ENCODE results near the gene C1QTNF8.

Gene C1QTNF8

GRCh38 chr16:1077877-1078578, 18.0 kb downstream of the C1QTNF8 start:
- DNase-seq (no peak), ATAC-seq (no peak)

DNA sequence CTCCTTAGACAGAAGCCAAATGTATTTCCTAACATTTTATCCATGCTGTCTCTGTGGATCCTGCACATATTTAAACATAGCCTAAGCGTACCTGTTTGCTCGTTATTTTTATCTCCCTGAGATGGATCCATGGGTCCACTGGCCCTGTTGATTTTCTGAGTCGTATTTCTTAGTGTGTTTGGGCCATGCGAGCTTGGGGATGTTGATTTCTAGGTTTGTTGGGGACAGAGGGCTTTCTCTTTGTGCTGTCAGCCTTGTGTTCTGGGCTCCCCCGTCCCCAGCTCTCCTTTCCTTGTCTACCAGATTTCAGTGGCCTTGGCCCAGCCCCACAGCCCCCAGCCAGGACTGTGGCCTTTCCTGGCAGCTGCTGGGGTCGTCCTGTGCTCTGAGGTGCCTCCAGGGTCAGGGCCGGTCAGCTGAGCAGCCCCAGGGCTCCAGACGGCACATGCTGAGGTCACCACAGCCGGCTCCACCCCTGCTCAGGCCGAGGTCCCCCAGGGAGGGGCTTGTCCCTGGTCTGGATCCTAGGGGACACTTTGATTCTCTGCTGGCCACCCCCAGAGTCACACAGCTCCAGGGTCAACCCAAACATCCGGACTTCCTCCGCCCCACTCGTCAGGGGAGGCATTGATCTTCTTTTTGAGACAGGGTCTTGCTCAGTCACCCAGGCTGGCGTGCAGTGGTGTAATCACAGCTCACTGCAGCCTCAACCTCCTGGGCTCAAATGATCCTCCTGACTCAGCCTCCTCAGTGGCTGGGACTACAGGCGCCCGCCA, 19.1 kb downstream of the C1QTNF8 start:
- DNase-seq = no peak
- ATAC-seq = no peak

DNA sequence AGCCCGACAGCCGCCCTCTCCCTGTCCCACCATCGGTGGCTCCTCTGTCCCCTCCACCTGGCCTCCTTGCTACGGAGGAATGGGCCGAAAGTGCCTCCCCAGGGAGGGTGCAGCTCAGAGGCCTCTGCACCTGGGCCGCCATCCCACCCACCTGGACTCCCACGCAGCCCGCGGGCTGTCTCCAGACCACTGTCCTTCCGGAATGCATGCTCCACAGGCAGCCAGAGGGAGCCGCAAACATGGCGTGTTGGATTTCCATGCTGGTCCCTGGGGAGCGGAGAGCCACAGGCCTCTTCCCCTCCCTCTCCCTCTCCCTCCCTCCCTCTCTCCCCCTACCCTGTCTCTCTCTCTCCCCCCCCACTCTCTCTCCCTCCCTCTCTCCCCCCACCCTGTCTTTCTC, 20.5 kb downstream of the C1QTNF8 start:
- ATAC-seq (no peak), DNase-seq (no peak)

- DNase-seq (no peak), ATAC-seq (no peak)
These were observed 21.7 kb downstream of the C1QTNF8 start for GRCh38 chr16:1074379-1074649.

DNA sequence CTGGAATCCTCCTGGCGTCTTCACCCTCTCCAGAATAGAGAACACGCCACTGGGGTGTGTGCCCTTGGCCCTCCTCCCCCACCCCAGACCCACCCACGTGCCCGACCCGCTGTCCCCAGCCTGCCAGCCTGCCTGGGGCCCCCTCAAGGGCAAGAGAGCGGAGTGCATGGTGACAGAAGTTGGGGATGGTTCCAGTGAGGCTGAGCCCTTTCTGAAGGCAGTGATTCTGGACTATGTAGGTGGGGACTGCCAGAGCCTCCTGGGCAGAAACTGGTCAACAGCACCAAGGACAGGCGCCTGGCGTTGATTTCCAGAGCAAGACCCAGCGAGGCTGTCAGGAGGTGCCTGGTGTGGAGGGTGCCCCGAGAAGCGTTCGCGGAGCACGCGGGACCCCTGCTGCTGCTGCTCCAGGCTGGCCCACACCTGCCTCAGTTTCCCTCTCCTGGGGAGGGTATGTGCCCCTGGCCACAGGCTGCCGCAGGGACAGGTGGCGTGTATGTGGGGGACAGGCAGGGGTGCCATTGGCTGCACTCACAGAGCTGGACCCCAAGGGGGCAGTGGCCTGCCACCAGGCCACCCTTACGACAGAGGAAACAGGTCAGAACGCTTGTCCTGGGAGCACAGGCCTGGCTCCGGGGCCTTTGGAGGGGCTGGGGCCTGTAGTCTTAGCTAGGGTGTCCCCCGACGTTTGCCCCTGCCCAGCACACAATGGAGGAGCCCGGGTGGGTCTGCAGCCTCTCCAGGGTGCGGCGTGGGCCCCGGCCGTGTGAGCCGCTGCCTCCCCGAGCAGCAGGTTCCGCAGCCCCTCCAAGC, 22.3 kb downstream of the C1QTNF8 start:
- DNase-seq = no peak
- ATAC-seq = no peak

DNA sequence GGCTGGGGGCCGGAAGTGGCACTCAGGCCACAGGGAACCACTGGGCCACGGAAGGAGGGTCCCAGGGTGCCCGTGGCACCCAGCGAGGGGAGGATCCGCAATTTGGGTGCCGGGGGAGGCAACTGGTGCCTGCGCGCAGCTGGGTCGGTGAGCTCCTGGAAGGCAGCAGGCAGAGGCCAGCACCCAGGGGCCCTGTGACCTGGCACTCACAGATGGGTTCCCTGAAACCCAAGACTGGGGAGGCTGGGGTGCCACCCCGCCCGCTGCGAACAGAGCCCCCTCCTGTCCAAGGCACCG, 22.8 kb downstream of the C1QTNF8 start:
- ATAC-seq (no peak), DNase-seq (no peak)

DNA sequence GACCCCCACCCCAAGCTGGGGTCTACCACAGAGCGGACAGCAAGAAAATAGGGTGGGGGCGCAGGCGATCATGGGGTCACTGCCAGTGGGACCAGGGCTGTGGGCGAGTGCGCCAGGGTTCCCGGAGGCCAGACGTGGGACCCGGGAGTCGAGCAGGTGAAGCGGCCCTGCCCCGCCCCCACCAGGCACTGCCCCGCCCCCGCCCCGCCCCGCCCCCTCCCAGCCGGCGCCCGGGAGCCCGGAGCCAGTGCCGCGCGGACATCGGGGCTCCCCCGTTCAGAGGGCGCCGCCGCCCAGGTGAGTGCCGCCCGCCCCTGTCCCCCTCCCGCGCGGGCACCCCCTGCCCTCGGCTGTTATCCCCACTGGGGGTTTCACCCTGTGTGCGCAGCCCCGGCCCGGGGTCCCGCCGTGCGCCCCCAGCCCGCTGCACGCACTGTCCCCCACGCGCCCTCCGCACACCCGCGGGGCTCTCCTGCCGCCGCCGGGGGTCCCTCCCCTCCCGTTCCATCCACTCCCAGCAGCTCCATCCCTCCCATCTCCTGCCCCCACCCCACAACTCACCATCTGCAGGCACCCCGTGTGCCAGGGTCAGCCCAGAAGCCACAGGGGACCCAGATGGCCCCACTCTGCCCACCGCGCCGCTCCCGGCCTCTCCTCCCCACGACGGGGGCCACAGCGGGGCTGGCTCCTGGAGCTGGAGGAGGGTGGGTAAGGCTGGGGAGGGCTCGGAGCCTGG, 23.4 kb downstream of the C1QTNF8 start, which contains the start of gene SSTR5:
Gene SSTR5, plus strand, starts transcription at position 222 of the 736 bp plus-strand sequence. CDS start 6,122 bp downstream, outside the sequence.
- ATAC-seq (no peak), DNase-seq (no peak)

- DNase-seq (no peak), ATAC-seq (no peak)
These were observed 24.4 kb downstream of the C1QTNF8 start for GRCh38 chr16:1071561-1072225.

DNA sequence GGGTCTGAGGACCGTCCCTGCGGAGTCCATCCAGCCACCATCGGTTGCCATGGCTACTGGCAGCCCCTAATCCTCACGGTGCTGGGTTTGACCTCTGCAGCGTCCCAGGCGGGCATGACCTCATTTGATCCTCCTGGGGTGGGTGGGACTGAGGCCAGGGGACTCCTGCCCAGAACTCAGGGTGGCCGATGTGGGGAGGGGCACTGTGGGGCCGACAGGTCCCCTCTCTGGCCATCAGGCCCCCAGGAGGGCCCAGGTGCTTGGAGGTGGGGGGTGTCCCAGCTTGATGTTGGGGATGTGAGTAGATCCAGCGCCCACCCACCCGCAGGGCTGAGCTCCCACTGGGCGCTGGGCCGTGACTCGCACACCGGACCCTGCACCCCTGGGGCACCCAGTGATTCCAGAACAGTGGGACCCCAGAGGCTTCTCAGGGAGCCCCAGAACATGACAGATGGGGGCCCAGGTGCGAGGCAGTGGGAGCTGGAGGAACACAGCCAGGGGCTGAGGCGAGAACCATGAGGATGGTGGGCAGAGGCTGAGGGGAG, 25.1 kb downstream of the C1QTNF8 start:
- no peak for DNase-seq
- no peak for ATAC-seq

- DNase-seq (no peak), ATAC-seq (no peak)
These were observed 25.8 kb downstream of the C1QTNF8 start for GRCh38 chr16:1070084-1070863.

DNA sequence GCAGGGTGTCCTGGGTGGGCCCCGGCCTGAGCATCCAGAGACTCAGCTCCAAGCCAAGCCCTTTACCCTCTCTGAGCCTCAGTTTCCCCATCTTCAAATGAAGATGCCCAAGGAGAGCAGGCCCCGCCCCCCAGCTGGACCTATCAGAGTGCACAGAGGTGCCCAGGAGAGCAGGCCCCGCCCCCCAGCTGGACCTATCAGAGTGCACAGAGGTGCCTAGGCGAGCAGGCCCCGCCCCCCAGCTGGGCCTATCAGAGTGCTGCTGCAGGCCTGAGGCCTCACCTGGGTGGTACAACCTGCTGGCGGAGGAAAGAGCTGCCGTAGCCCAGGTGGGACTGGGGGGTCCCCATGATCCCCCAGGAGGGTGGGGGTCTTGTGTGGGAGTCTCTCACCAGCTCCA, 26.9 kb downstream of the C1QTNF8 start:
- no peak for DNase-seq
- ATAC-seq = no peak

GRCh38 chr16:1068451-1068850, 27.6 kb downstream of the C1QTNF8 start:
- ATAC-seq (no peak), DNase-seq (no peak)

- no peak for ATAC-seq
These were observed 28.4 kb downstream of the C1QTNF8 start for GRCh38 chr16:1067629-1068028.

GRCh38 chr16:1066584-1067172, 29.4 kb downstream of the C1QTNF8 start:
- DNase-seq (no peak), ATAC-seq (no peak)

More at GRCh38 chr16:1067629-1068028, 28.4 kb downstream of the C1QTNF8 start:
- no peak for DNase-seq

GRCh38 chr16:1065469-1066128, 30.4 kb downstream of the C1QTNF8 start:
- ATAC-seq (no peak), DNase-seq (no peak)

GRCh38 chr16:1063728-1064127, 32.3 kb downstream of the C1QTNF8 start:
- DNase-seq = no peak
- ATAC-seq = no peak

GRCh38 chr16:1062895-1063294, 33.1 kb downstream of the C1QTNF8 start:
- no peak for ATAC-seq
- DNase-seq = no peak

- ATAC-seq (no peak), DNase-seq (no peak)
These were observed 34.1 kb downstream of the C1QTNF8 start for GRCh38 chr16:1061769-1062505.

All from stimulated activated naive CD8-positive, alpha-beta T cell treated with anti-CD3 and anti-CD28 coated beads, Interleukin-15, Interleukin-2, amounts not matched to agents 100 U/mL and 50 U/mL, for 24 hours (primary cell).